Measurements from ENCODE around the gene TRIM31. TPM values are rescaled to one million over a fixed set of nuclear protein-coding genes. Genes with fewer than 3 reads are reported as not detected.

Gene TRIM31
- total RNA-seq, 2 experiments from 2014 or later = not detected

- Mint-ChIP-seq H3K36me3 (ENCODE audit: low read depth) (peaks cover 72% of the 10 kb centered on the region), H3K27ac (peak within 1 kb of the TSS; percentile 97), H3K4me3 (peak within 1 kb of the TSS; percentile 95), H3K27me3 (no peaks in the 10 kb centered on the region), H3K4me1 (ENCODE audit: low read depth) (peaks cover 46% of the 10 kb centered on the region), H3K9me3 (no peaks in the 10 kb centered on the region)
- Histone ChIP-seq H3K4me3 (ENCODE audit: low read length) (peak within 1 kb of the TSS; percentile 89), H3K4me1 (ENCODE audit: insufficient read depth, low read length) (peaks cover 29% of the 10 kb centered on the region), H3K9me3 (ENCODE audit: control insufficient read depth in 1 of 2, insufficient read depth in 1 of 2, low read length in 2 of 2) (no peaks in the 10 kb centered on the region), H3K36me3 (ENCODE audit: insufficient read depth, low read length) (peaks cover 36% of the 10 kb centered on the region), H3K27ac (ENCODE audit: low read depth in 1 of 2, low read length in 2 of 2) (peak within 1 kb of the TSS; percentile 89 to 94), H3K27me3 (ENCODE audit: control insufficient read depth in 1 of 2, insufficient read depth in 2 of 2, low read length in 2 of 2) (no peaks in the 10 kb centered on the region)
- no peak for TF ChIP-seq CTCF (IDR thresholded peaks at IDR 0.05)
- DNase-seq = peak; percentile 72 to 96 (median 84)
- POLR2A ChIA-PET = interaction anchor here (0.7 to 3.3 kb wide), 22 partner anchors 10 to 1911 kb away, joined by 3 to 13 read pairs (median 4); partner anchors contain the start of genes ABCF1, RNF39, TRIM26 and TRIM39
- peak; percentile 86 for ATAC-seq (ENCODE audit: poor library complexity)
- intact Hi-C loops (cut with DNase I, micrococcal nuclease) = loop anchor here (5.0 to 10.0 kb wide), 4 partner anchors 116 to 1894 kb away; partner anchors contain the start of genes HLA-A (in 2 of the 2), NELFE (in 1 of the 2), SKIC2 (in 1 of the 2) and TRIM39 (in 1 of the 2)
- CTCF ChIA-PET = interaction anchor here (0.5 to 3.2 kb wide), 4 partner anchors 42 to 117 kb away, joined by 3 to 7 read pairs (median 4); no protein-coding TSS in a partner anchor
Observed at GRCh38 chr6:30061092-30061857, 51.6 kb downstream of the TRIM31 start, which contains the start of gene POLR1H. Gene POLR1H, plus strand, starts transcription at chr6:30061265. Its CDS starts 260 bp downstream, at chr6:30061525.

- ChIA-PET POLR2A (interaction anchor here (0.7 to 3.3 kb wide), 20 partner anchors 9 to 1912 kb away, joined by 3 to 13 read pairs (median 4); partner anchors contain the start of genes ABCF1, RNF39 and TRIM39), CTCF (interaction anchor here (1.3 to 3.2 kb wide), 3 partner anchors 43 to 93 kb away, joined by 3 to 7 read pairs (median 6); no protein-coding TSS in a partner anchor)
- ATAC-seq (ENCODE audit: poor library complexity) (peak; percentile 27), DNase-seq (peak in 4 of 14 experiments; percentile 24 to 70 (median 48))
- no peaks in the 10 kb centered on the region for H3K9me3 ChIP-seq (ENCODE audit: control insufficient read depth in 1 of 2, insufficient read depth in 1 of 2, low read length in 2 of 2)
- peak overlapping the region; percentile 97 for H3K27ac Mint-ChIP-seq
- peak overlapping the region; percentile 89 to 94 for H3K27ac ChIP-seq (ENCODE audit: low read depth in 1 of 2, low read length in 2 of 2)
- peaks cover 40% of the 10 kb centered on the region for H3K4me1 Mint-ChIP-seq (ENCODE audit: low read depth)
- intact Hi-C loops (cut with DNase I, micrococcal nuclease) = loop anchor here (5.0 to 10.0 kb wide), 4 partner anchors 116 to 1894 kb away; partner anchors contain the start of genes HLA-A (in 2 of the 2), NELFE (in 1 of the 2), SKIC2 (in 1 of the 2) and TRIM39 (in 1 of the 2)
- peak overlapping the region; percentile 95 for H3K4me3 Mint-ChIP-seq
- peaks cover 72% of the 10 kb centered on the region for H3K36me3 Mint-ChIP-seq (ENCODE audit: low read depth)
- peaks cover 41% of the 10 kb centered on the region for H3K36me3 ChIP-seq (ENCODE audit: insufficient read depth, low read length)
- no peaks in the 10 kb centered on the region for H3K27me3 Mint-ChIP-seq
- TF ChIP-seq CTCF (IDR thresholded peaks at IDR 0.05) = no peak
- H3K4me3 ChIP-seq (ENCODE audit: low read length) = peak overlapping the region; percentile 89
- H3K4me1 ChIP-seq (ENCODE audit: insufficient read depth, low read length) = peaks cover 23% of the 10 kb centered on the region
- H3K27me3 ChIP-seq (ENCODE audit: control insufficient read depth in 1 of 2, insufficient read depth in 2 of 2, low read length in 2 of 2) = no peaks in the 10 kb centered on the region
- H3K9me3 Mint-ChIP-seq = no peaks in the 10 kb centered on the region
Observed at GRCh38 chr6:30060606-30061091, 52.2 kb downstream of the TRIM31 start.

- Mint-ChIP-seq H3K27ac (no peak overlapping the region), H3K27me3 (no peaks in the 10 kb centered on the region), H3K9me3 (no peaks in the 10 kb centered on the region), H3K4me3 (no peak overlapping the region), H3K4me1 (ENCODE audit: low read depth) (peaks cover 6% of the 10 kb centered on the region), H3K36me3 (ENCODE audit: low read depth) (peaks cover 70% of the 10 kb centered on the region)
- ATAC-seq (ENCODE audit: poor library complexity) (no peak), DNase-seq (no peak)
- peaks cover 21% of the 10 kb centered on the region for H3K36me3 ChIP-seq (ENCODE audit: insufficient read depth, low read length)
- H3K4me1 ChIP-seq (ENCODE audit: insufficient read depth, low read length) = peaks cover 7% of the 10 kb centered on the region
- no peaks in the 10 kb centered on the region for H3K9me3 ChIP-seq (ENCODE audit: control insufficient read depth in 1 of 2, insufficient read depth in 1 of 2, low read length in 2 of 2)
- POLR2A ChIA-PET = no interaction called here
- H3K4me3 ChIP-seq (ENCODE audit: low read length) = no peak overlapping the region
- no peak for TF ChIP-seq CTCF (IDR thresholded peaks at IDR 0.05)
- intact Hi-C loops (cut with DNase I, micrococcal nuclease) = no loop called here
- CTCF ChIA-PET = interaction anchor here (0.5 kb wide), 1 partner anchor 61 kb away, joined by 3 read pairs; no protein-coding TSS in a partner anchor
- H3K27me3 ChIP-seq (ENCODE audit: control insufficient read depth in 1 of 2, insufficient read depth in 2 of 2, low read length in 2 of 2) = no peaks in the 10 kb centered on the region
- no peak overlapping the region for H3K27ac ChIP-seq (ENCODE audit: low read depth in 1 of 2, low read length in 2 of 2)
Observed at GRCh38 chr6:30055513-30055912, 57.4 kb downstream of the TRIM31 start.

Measured in CD4-positive, alpha-beta T cell (primary cell).